WTC11 (cell line): Measurements from ENCODE around the gene SCFD1. TPM values are rescaled to one million over a fixed set of nuclear protein-coding genes. Genes with fewer than 3 reads are reported as not detected.

Experiments
- ATAC-seq: fragments of 200-7000 bp; cut with Tn5 transposase; 2 replicates; pipeline ENCODE4 v1.10.0; 2021; ENCODE audit warnings: mild to moderate bottlenecking, moderate library complexity
- CTCF ChIA-PET: fragments of 300-600 bp; sonication (Branson Sonifier 250); formaldehyde crosslinking; loops from one replicate; lab custom pipeline; 2021; ENCODE audit warnings: antibody characterized with exemption; lab: Charles Lee
- POLR2A ChIA-PET: fragments of 350-600 bp; sonication (Branson Sonifier 250); formaldehyde crosslinking; loops from one replicate; lab custom pipeline; 2021; ENCODE audit warnings: antibody characterized with exemption; lab: Charles Lee
- DNase-seq: peaks from one replicate; pipeline ENCODE4 v3.0.0; 2021; ENCODE audit warnings: low spot score
- H3K27ac Mint-ChIP-seq: 2 replicates; pipeline ENCODE4 v1.8.0; 2021; ENCODE audit warnings: mixed read lengths
- H3K27me3 Mint-ChIP-seq: 2 replicates; pipeline ENCODE4 v1.8.0; 2021; ENCODE audit warnings: low read depth, mild to moderate bottlenecking, moderate library complexity, mixed read lengths
- H3K36me3 Mint-ChIP-seq: 2 replicates; pipeline ENCODE4 v1.8.0; 2021; ENCODE audit warnings: mixed read lengths
- H3K4me1 Mint-ChIP-seq: 2 replicates; pipeline ENCODE4 v1.8.0; 2022; ENCODE audit warnings: mixed read lengths
- H3K4me3 Mint-ChIP-seq: 2 replicates; pipeline ENCODE4 v1.8.0; 2021; ENCODE audit warnings: mild to moderate bottlenecking, moderate library complexity, mixed read lengths
- H3K9me3 Mint-ChIP-seq: 2 replicates; pipeline ENCODE4 v1.8.0; 2021; ENCODE audit warnings: mixed read lengths
- ELF4 ChIP-seq: sonication (generic); formaldehyde crosslinking; IDR thresholded peaks from 2 replicates; pipeline ENCODE4 v1.8.1; 2022; ENCODE audit warnings: low read depth, mild to moderate bottlenecking, moderate library complexity, missing genetic modification reagents
- FOXJ3 ChIP-seq: sonication (generic); formaldehyde crosslinking; IDR thresholded peaks from 2 replicates; pipeline ENCODE4 v1.9.0; 2021; ENCODE audit warnings: missing genetic modification reagents, mild to moderate bottlenecking, borderline replicate concordance
- GABPB1 ChIP-seq: sonication (generic); formaldehyde crosslinking; IDR thresholded peaks from 2 replicates; pipeline ENCODE4 v1.8.1; 2023; ENCODE audit warnings: mild to moderate bottlenecking, missing genetic modification reagents
- GRHL2 ChIP-seq: fragments of 250-450 bp; sonication (Bioruptor Pico); IDR thresholded peaks from 2 replicates; pipeline ENCODE4 v1.8.0; 2022; ENCODE audit warnings: mild to moderate bottlenecking, moderate library complexity; ENCODE audit not compliant: insufficient replicate concordance, severe bottlenecking
- NR3C1 ChIP-seq: sonication (generic); formaldehyde crosslinking; conservative IDR thresholded peaks from 2 replicates; pipeline ENCODE4 v1.8.1; 2023; ENCODE audit warnings: low read depth, mild to moderate bottlenecking, missing genetic modification reagents
- RORB ChIP-seq: fragments of 250-450 bp; sonication (Bioruptor Pico); IDR thresholded peaks from 2 replicates; pipeline ENCODE4 v1.9.0; 2021; ENCODE audit warnings: mild to moderate bottlenecking
- TCF7 ChIP-seq: sonication (generic); formaldehyde crosslinking; IDR thresholded peaks from 2 replicates; pipeline ENCODE4 v1.8.0; 2022; ENCODE audit warnings: mild to moderate bottlenecking, low read depth, missing genetic modification reagents, moderate library complexity
- ZNF121 ChIP-seq: sonication (generic); formaldehyde crosslinking; IDR thresholded peaks from 2 replicates; pipeline ENCODE4 v1.8.0; 2023; ENCODE audit warnings: missing genetic modification reagents
- ZNF317 ChIP-seq: sonication (generic); formaldehyde crosslinking; IDR thresholded peaks from 2 replicates; pipeline ENCODE4 v1.8.1; 2023; ENCODE audit warnings: low read depth, mild to moderate bottlenecking, moderate library complexity, missing genetic modification reagents, borderline replicate concordance
- ZNF416 ChIP-seq: fragments of 250-450 bp; sonication (Bioruptor Pico); IDR thresholded peaks from 2 replicates; pipeline ENCODE4 v1.9.0; 2021; ENCODE audit warnings: mild to moderate bottlenecking, inconsistent platforms
- total RNA-seq: library from RNA; stranded (reverse); gene quantifications from 3 replicates; pipeline ENCODE4 v1.2.3, GENCODE V29; 2021
- TF ChIP-seq, protein P1 (sequence below): fragments of 250-450 bp; sonication (Bioruptor Pico); IDR thresholded peaks from 2 replicates; pipeline ENCODE4 v1.9.0; 2021; ENCODE audit warnings: moderate library complexity, mild to moderate bottlenecking, inconsistent platforms, borderline replicate concordance
- TF ChIP-seq, protein P2 (sequence below): sonication (generic); formaldehyde crosslinking; IDR thresholded peaks from 2 replicates; pipeline ENCODE4 v1.8.0; 2022; ENCODE audit warnings: mild to moderate bottlenecking, missing genetic modification reagents
- TF ChIP-seq, protein P3 (sequence below): fragments of 250-450 bp; sonication (Bioruptor Pico); IDR thresholded peaks from 2 replicates; pipeline ENCODE4 v1.8.0; 2021; ENCODE audit warnings: mild to moderate bottlenecking
- TF ChIP-seq, protein P4 (sequence below): sonication (generic); formaldehyde crosslinking; IDR thresholded peaks from 2 replicates; pipeline ENCODE4 v1.8.0; 2022; ENCODE audit warnings: missing genetic modification reagents
- TF ChIP-seq, protein P5 (sequence below): sonication (generic); formaldehyde crosslinking; IDR thresholded peaks from 2 replicates; pipeline ENCODE4 v1.8.1; 2022; ENCODE audit warnings: mild to moderate bottlenecking, missing genetic modification reagents, moderate library complexity, borderline replicate concordance
- TF ChIP-seq, protein P6 (sequence below): sonication (generic); formaldehyde crosslinking; IDR thresholded peaks from 2 replicates; pipeline ENCODE4 v1.8.1; 2022; ENCODE audit warnings: mild to moderate bottlenecking, moderate library complexity, missing genetic modification reagents
- TF ChIP-seq, protein P7 (sequence below): sonication (generic); formaldehyde crosslinking; IDR thresholded peaks from 2 replicates; pipeline ENCODE4 v1.8.0; 2022; ENCODE audit warnings: mild to moderate bottlenecking, missing genetic modification reagents
- TF ChIP-seq, protein P8 (sequence below): sonication (generic); formaldehyde crosslinking; IDR thresholded peaks from 2 replicates; pipeline ENCODE4 v1.8.1; 2023; ENCODE audit warnings: mild to moderate bottlenecking, missing genetic modification reagents, moderate library complexity
- TF ChIP-seq, protein P9 (sequence below): fragments of 250-450 bp; sonication (Bioruptor Pico); IDR thresholded peaks from 2 replicates; pipeline ENCODE4 v1.9.0; 2021; ENCODE audit warnings: mild to moderate bottlenecking, borderline replicate concordance

The SCFD1 gene
- total RNA-seq, 1 experiment from 2014 or later, result 77.5 TPM

DNA sequence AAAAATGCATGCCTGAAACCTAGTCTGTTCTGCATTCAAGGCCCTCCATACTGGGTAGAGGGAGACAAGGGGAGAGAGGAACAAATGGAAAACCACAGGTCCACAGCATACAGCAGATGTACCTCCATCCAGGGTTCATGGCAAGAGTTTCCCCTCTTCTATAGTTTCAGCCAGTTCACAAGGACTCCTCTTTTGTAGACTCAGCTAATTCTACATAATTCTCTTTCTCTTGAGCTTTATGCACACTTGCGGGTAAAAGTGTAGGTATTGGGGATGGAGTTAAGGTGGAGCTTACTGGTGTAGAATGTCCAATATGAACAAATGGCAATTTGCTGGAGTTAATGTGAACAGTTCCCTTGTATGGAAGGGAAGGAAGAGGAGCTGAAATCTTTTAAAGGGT is 39.7 kb upstream of the SCFD1 start:
- H3K4me3 Mint-ChIP-seq, result no peak overlapping the region
- H3K9me3 Mint-ChIP-seq, result peaks cover 34% of the 10 kb centered on the region
- no peak overlapping the region for H3K27ac Mint-ChIP-seq
- ATAC-seq (no peak), DNase-seq (no peak)
- CTCF ChIA-PET, result no interaction called here
- no peaks in the 10 kb centered on the region for H3K27me3 Mint-ChIP-seq
- H3K4me1 Mint-ChIP-seq, result peaks cover 13% of the 10 kb centered on the region
- TF ChIP-seq, protein P1, sequence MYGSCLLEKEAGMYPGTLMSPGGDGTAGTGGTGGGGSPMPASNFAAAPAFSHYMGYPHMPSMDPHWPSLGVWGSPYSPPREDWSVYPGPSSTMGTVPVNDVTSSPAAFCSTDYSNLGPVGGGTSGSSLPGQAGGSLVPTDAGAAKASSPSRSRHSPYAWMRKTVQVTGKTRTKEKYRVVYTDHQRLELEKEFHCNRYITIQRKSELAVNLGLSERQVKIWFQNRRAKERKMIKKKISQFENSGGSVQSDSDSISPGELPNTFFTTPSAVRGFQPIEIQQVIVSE (CRISPR knock-in tag), result no peak
- TF ChIP-seq ZNF121 (CRISPR knock-in tag), result no peak
- TF ChIP-seq, protein P2, sequence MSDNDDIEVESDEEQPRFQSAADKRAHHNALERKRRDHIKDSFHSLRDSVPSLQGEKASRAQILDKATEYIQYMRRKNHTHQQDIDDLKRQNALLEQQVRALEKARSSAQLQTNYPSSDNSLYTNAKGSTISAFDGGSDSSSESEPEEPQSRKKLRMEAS, result no peak
- no peak for TF ChIP-seq RORB (CRISPR knock-in tag)
- TF ChIP-seq, protein P3, sequence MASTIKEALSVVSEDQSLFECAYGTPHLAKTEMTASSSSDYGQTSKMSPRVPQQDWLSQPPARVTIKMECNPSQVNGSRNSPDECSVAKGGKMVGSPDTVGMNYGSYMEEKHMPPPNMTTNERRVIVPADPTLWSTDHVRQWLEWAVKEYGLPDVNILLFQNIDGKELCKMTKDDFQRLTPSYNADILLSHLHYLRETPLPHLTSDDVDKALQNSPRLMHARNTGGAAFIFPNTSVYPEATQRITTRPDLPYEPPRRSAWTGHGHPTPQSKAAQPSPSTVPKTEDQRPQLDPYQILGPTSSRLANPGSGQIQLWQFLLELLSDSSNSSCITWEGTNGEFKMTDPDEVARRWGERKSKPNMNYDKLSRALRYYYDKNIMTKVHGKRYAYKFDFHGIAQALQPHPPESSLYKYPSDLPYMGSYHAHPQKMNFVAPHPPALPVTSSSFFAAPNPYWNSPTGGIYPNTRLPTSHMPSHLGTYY, result no peak
- TF ChIP-seq GABPB1 (CRISPR knock-in tag), result no peak
- TF ChIP-seq, protein P4, sequence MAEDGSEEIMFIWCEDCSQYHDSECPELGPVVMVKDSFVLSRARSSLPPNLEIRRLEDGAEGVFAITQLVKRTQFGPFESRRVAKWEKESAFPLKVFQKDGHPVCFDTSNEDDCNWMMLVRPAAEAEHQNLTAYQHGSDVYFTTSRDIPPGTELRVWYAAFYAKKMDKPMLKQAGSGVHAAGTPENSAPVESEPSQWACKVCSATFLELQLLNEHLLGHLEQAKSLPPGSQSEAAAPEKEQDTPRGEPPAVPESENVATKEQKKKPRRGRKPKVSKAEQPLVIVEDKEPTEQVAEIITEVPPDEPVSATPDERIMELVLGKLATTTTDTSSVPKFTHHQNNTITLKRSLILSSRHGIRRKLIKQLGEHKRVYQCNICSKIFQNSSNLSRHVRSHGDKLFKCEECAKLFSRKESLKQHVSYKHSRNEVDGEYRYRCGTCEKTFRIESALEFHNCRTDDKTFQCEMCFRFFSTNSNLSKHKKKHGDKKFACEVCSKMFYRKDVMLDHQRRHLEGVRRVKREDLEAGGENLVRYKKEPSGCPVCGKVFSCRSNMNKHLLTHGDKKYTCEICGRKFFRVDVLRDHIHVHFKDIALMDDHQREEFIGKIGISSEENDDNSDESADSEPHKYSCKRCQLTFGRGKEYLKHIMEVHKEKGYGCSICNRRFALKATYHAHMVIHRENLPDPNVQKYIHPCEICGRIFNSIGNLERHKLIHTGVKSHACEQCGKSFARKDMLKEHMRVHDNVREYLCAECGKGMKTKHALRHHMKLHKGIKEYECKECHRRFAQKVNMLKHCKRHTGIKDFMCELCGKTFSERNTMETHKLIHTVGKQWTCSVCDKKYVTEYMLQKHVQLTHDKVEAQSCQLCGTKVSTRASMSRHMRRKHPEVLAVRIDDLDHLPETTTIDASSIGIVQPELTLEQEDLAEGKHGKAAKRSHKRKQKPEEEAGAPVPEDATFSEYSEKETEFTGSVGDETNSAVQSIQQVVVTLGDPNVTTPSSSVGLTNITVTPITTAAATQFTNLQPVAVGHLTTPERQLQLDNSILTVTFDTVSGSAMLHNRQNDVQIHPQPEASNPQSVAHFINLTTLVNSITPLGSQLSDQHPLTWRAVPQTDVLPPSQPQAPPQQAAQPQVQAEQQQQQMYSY (CRISPR knock-in tag), result no peak
- no peak for TF ChIP-seq NR3C1 (CRISPR knock-in tag)
- no peak for TF ChIP-seq TCF7
- TF ChIP-seq, all 79 proteins: peak for 0
- POLR2A ChIA-PET, result no interaction called here
- peaks cover 48% of the 10 kb centered on the region for H3K36me3 Mint-ChIP-seq

DNA sequence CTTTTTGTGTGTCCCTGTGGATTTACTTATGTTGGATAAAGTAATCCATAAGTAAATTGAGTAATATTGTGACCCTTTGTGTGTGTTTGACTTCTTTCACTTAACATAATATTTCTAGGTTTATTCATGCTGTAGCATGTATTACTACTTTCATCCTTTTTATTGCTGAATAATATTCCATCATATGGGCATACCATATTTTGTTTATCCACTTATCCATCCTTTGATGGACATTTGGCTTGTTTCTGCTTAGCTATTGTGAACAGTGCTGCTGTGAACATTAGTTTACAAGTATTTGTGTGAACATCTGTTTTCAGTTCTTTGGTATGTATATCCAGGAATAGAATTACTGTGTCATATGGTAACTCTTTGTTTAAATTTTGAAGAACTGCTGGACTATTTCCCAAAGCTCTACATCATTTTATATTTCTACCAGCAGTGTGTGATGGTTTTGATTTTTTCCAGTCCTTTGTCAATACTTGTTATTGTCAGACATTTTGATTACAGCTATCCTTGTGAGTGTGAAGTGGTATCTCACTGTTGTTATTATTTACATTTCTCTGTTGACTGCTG is 38.0 kb upstream of the SCFD1 start:
- CTCF ChIA-PET, result no interaction called here
- POLR2A ChIA-PET, result no interaction called here
- Mint-ChIP-seq H3K36me3 (peaks cover 52% of the 10 kb centered on the region), H3K27ac (no peak overlapping the region), H3K4me3 (no peak overlapping the region), H3K27me3 (no peaks in the 10 kb centered on the region), H3K9me3 (peaks cover 34% of the 10 kb centered on the region), H3K4me1 (no peaks in the 10 kb centered on the region)
- ATAC-seq (no peak), DNase-seq (no peak)
- TF ChIP-seq ZNF317 (CRISPR knock-in tag) (no peak), FOXJ3 (CRISPR knock-in tag) (no peak), ZNF416 (no peak), GRHL2 (CRISPR knock-in tag) (no peak), ELF4 (CRISPR knock-in tag) (no peak)
- TF ChIP-seq, protein P5, sequence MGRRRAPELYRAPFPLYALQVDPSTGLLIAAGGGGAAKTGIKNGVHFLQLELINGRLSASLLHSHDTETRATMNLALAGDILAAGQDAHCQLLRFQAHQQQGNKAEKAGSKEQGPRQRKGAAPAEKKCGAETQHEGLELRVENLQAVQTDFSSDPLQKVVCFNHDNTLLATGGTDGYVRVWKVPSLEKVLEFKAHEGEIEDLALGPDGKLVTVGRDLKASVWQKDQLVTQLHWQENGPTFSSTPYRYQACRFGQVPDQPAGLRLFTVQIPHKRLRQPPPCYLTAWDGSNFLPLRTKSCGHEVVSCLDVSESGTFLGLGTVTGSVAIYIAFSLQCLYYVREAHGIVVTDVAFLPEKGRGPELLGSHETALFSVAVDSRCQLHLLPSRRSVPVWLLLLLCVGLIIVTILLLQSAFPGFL (CRISPR knock-in tag), result no peak
- TF ChIP-seq, protein P6, sequence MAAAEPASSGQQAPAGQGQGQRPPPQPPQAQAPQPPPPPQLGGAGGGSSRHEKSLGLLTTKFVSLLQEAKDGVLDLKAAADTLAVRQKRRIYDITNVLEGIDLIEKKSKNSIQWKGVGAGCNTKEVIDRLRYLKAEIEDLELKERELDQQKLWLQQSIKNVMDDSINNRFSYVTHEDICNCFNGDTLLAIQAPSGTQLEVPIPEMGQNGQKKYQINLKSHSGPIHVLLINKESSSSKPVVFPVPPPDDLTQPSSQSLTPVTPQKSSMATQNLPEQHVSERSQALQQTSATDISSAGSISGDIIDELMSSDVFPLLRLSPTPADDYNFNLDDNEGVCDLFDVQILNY (CRISPR knock-in tag), result no peak
- TF ChIP-seq, protein P2, result no peak
- TF ChIP-seq, protein P7, sequence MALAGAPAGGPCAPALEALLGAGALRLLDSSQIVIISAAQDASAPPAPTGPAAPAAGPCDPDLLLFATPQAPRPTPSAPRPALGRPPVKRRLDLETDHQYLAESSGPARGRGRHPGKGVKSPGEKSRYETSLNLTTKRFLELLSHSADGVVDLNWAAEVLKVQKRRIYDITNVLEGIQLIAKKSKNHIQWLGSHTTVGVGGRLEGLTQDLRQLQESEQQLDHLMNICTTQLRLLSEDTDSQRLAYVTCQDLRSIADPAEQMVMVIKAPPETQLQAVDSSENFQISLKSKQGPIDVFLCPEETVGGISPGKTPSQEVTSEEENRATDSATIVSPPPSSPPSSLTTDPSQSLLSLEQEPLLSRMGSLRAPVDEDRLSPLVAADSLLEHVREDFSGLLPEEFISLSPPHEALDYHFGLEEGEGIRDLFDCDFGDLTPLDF, result no peak
- TF ChIP-seq, protein P8, sequence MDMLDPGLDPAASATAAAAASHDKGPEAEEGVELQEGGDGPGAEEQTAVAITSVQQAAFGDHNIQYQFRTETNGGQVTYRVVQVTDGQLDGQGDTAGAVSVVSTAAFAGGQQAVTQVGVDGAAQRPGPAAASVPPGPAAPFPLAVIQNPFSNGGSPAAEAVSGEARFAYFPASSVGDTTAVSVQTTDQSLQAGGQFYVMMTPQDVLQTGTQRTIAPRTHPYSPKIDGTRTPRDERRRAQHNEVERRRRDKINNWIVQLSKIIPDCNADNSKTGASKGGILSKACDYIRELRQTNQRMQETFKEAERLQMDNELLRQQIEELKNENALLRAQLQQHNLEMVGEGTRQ (CRISPR knock-in tag), result no peak
- TF ChIP-seq, protein P9, sequence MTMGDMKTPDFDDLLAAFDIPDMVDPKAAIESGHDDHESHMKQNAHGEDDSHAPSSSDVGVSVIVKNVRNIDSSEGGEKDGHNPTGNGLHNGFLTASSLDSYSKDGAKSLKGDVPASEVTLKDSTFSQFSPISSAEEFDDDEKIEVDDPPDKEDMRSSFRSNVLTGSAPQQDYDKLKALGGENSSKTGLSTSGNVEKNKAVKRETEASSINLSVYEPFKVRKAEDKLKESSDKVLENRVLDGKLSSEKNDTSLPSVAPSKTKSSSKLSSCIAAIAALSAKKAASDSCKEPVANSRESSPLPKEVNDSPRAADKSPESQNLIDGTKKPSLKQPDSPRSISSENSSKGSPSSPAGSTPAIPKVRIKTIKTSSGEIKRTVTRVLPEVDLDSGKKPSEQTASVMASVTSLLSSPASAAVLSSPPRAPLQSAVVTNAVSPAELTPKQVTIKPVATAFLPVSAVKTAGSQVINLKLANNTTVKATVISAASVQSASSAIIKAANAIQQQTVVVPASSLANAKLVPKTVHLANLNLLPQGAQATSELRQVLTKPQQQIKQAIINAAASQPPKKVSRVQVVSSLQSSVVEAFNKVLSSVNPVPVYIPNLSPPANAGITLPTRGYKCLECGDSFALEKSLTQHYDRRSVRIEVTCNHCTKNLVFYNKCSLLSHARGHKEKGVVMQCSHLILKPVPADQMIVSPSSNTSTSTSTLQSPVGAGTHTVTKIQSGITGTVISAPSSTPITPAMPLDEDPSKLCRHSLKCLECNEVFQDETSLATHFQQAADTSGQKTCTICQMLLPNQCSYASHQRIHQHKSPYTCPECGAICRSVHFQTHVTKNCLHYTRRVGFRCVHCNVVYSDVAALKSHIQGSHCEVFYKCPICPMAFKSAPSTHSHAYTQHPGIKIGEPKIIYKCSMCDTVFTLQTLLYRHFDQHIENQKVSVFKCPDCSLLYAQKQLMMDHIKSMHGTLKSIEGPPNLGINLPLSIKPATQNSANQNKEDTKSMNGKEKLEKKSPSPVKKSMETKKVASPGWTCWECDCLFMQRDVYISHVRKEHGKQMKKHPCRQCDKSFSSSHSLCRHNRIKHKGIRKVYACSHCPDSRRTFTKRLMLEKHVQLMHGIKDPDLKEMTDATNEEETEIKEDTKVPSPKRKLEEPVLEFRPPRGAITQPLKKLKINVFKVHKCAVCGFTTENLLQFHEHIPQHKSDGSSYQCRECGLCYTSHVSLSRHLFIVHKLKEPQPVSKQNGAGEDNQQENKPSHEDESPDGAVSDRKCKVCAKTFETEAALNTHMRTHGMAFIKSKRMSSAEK (CRISPR knock-in tag), result no peak
